Effector memory CD8-positive, alpha-beta T cell (primary cell): Measurements from ENCODE around the gene TFF2.

Experiments
- ATAC-seq: fragments of 150-1000 bp; cut with Tn5 transposase; replicated peaks from 2 replicates; pipeline ENCODE4 v1.10.0; 2021; ENCODE audit warnings: mild to moderate bottlenecking, moderate library complexity
- DNase-seq, 3 experiments: peaks; one replicate each; pipeline ENCODE4 v3.0.0; 2021
- H3K27ac Mint-ChIP-seq, 2 donors: one replicate each; pipeline ENCODE4 v1.8.0; 2022; ENCODE audit warnings: mild to moderate bottlenecking in 2 of 2, mixed read lengths in 2 of 2, moderate library complexity in 2 of 2
- H3K27me3 Mint-ChIP-seq, 2 donors: one replicate each; pipeline ENCODE4 v1.8.0; 2022; ENCODE audit warnings: mixed read lengths in 2 of 2
- H3K36me3 Mint-ChIP-seq: one replicate; pipeline ENCODE4 v1.8.0; 2022; ENCODE audit warnings: mild to moderate bottlenecking, moderate library complexity, mixed read lengths; ENCODE audit not compliant: insufficient read depth
- H3K4me1 Mint-ChIP-seq, 2 donors: one replicate each; pipeline ENCODE4 v1.8.0; 2022; ENCODE audit warnings: low read depth in 2 of 2, mixed read lengths in 2 of 2
- H3K4me3 Mint-ChIP-seq, 2 donors: one replicate each; pipeline ENCODE4 v1.8.0; 2022; ENCODE audit warnings: mild to moderate bottlenecking in 2 of 2, mixed read lengths in 2 of 2, moderate library complexity in 2 of 2
- H3K9me3 Mint-ChIP-seq, 2 donors: one replicate each; pipeline ENCODE4 v1.8.0; 2022; ENCODE audit warnings: mixed read lengths in 2 of 2
- total RNA-seq, 9 experiments: gene quantifications; one replicate each; lab custom pipeline; 2026; lab: John Stamatoyannopoulos, UW

Gene TFF2
- total RNA-seq: 0 reads per million in 9 experiments

GRCh38 chr21:42350927-42351426 lies at the start of gene TFF2:
Gene TFF2, minus strand, starts transcription at chr21:42350994. Its CDS starts 37 bp downstream, at chr21:42350957.
- peak within 1 kb of the TSS in 1 of 2 donors; percentile 39 for H3K27ac Mint-ChIP-seq
- peaks cover 2% of the 10 kb centered on the region for H3K36me3 Mint-ChIP-seq
- DNase-seq (no peak), ATAC-seq (no peak)
- H3K4me1 Mint-ChIP-seq: no peaks in the 10 kb centered on the region
- no peak within 1 kb of the TSS for H3K4me3 Mint-ChIP-seq
- peaks cover 5 to 24% of the 10 kb centered on the region in 2 donors for H3K27me3 Mint-ChIP-seq
- peaks cover 0 to 4% of the 10 kb centered on the region in 2 donors for H3K9me3 Mint-ChIP-seq

- H3K4me3 Mint-ChIP-seq: no peak overlapping the region
- H3K27ac Mint-ChIP-seq: no peak overlapping the region
- DNase-seq (no peak), ATAC-seq (no peak)
- peaks cover 0 to 6% of the 10 kb centered on the region in 2 donors for H3K9me3 Mint-ChIP-seq
- no peaks in the 10 kb centered on the region for H3K27me3 Mint-ChIP-seq
- H3K36me3 Mint-ChIP-seq: peaks cover 17% of the 10 kb centered on the region
- peaks cover 32 to 43% of the 10 kb centered on the region in 2 donors for H3K4me1 Mint-ChIP-seq
Measured at GRCh38 chr21:42400525-42400924, 49.7 kb upstream of the TFF2 start.

DNA sequence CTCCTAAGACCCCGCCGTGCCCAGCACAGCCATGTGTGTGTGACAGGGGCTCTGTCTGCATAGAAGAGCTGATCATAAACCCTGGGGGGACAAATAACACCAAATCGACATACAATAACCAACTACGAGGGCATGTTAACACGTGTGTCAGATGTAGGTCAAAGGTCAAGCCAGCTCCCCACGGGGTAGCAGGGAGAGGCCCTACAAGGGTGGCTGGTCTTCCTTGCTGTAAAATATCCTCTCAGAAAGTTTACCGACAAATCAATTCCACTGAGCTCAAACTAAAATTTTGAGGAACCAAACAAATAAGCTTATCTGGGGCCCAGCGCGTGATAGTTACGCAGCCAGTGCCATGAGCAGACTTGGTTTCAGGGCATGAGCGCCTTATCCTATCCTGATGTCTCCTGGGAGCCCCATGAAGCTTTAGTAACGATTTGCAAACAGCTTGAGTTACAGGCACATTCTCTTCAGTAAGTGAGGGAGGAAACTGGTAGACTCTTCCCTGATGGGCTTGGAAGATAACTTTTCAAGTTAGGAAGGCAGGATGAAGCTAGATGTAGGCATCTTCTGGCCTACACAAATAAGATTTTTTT lies 47.7 kb upstream of the TFF2 start:
- peaks cover 4% of the 10 kb centered on the region for H3K36me3 Mint-ChIP-seq
- ATAC-seq (no peak), DNase-seq (no peak)
- peaks cover 0 to 6% of the 10 kb centered on the region in 2 donors for H3K9me3 Mint-ChIP-seq
- peak overlapping the region in 1 of 2 donors; percentile 18 for H3K27ac Mint-ChIP-seq
- H3K4me3 Mint-ChIP-seq: no peak overlapping the region
- H3K4me1 Mint-ChIP-seq: peaks cover 25 to 29% of the 10 kb centered on the region in 2 donors
- no peaks in the 10 kb centered on the region for H3K27me3 Mint-ChIP-seq

GRCh38 chr21:42397746-42398394 lies 47.1 kb upstream of the TFF2 start:
- Mint-ChIP-seq H3K27ac (peak overlapping the region in 1 of 2 donors; percentile 18), H3K27me3 (no peaks in the 10 kb centered on the region), H3K9me3 (peaks cover 0 to 6% of the 10 kb centered on the region in 2 donors), H3K36me3 (peaks cover 3% of the 10 kb centered on the region), H3K4me3 (no peak overlapping the region), H3K4me1 (peaks cover 25 to 27% of the 10 kb centered on the region in 2 donors)
- ATAC-seq (peak; percentile 14), DNase-seq (no peak)

DNA sequence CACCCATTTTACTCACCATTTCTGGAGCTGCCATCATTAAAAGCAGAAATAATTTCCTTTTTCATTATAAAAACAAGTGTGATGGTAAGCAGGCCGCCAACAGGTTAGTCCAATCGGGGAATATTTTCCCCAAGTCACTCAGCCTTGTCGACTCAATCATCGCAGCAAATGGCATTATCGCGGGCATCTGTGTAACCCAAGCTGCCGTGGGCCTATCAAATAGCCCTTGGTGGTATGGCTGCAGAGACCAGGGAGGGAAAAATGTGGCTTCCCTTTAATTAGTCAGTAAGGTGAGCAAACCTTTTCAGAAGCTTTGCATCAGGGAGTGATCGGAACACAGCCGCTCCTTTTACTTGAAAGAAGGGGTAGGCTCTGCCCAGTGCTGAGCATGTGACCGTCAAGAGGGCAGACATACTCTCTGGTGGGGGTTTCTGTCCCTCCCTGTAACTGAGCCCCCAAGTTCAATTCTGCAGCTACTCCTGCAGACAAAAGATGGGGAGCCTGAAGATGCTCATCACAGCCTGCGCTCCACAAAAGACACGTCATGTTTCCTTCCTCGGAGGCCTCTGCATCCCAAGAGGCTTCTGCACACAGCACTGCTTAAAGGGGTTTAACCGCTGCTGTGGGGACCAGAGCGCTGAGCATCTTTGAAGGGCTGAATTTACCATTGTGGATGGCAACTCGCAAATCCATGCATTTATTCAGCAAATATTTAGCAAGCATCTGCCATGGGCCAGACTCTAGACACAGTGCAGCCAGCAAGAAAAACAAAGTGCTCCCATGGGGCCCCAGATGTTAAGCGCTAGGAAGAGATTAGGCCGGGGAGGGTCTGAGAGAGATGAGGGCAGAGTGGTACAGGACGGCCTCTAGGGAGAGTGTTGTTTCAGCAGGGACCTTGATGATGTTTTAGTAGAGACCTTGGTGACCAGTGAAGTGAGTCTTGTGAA lies 46.3 kb upstream of the TFF2 start:
- ATAC-seq: no peak
- Mint-ChIP-seq H3K9me3 (peaks cover 0 to 6% of the 10 kb centered on the region in 2 donors), H3K4me3 (no peak overlapping the region), H3K4me1 (peaks cover 20 to 23% of the 10 kb centered on the region in 2 donors), H3K27ac (peak overlapping the region in 1 of 2 donors; percentile 18), H3K27me3 (no peaks in the 10 kb centered on the region), H3K36me3 (peaks cover 3% of the 10 kb centered on the region)
- no peak for DNase-seq

- Mint-ChIP-seq H3K27me3 (no peaks in the 10 kb centered on the region), H3K27ac (peak within 1 kb of the TSS; percentile 46 to 55), H3K4me3 (peak within 1 kb of the TSS in 1 of 2 donors; percentile 48), H3K36me3 (peaks cover 3% of the 10 kb centered on the region), H3K4me1 (peaks cover 13 to 17% of the 10 kb centered on the region in 2 donors), H3K9me3 (no peaks in the 10 kb centered on the region)
- ATAC-seq (no peak), DNase-seq (no peak)
Measured at GRCh38 chr21:42395905-42396651, 45.3 kb upstream of the TFF2 start, which contains the start of gene TMPRSS3. Gene TMPRSS3, minus strand, starts transcription at chr21:42396052. Its CDS starts 635 bp downstream, at chr21:42395417.

DNA sequence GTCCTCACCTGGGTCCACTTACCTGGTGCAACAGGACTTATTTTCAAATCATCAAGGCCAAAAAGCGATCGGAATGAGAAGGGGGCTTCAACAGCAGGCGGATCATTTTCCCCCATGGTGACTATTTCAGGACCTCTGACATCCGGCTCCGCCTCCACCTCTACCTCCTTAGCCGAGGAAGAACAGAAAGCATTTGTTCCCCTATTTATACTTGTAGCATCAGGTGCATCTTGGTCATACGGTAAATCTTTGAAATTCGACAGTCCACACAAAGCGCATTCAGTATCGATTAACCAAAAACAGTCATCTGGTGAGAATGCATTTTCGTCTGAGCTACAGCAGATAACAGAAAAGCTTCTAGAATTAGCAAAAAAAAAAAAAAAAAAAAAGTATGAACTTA lies 44.5 kb upstream of the TFF2 start:
- no peaks in the 10 kb centered on the region for H3K9me3 Mint-ChIP-seq
- peaks cover 3% of the 10 kb centered on the region for H3K36me3 Mint-ChIP-seq
- no peak for ATAC-seq
- H3K4me1 Mint-ChIP-seq: peaks cover 15 to 17% of the 10 kb centered on the region in 2 donors
- DNase-seq: no peak
- H3K4me3 Mint-ChIP-seq: no peak overlapping the region
- H3K27me3 Mint-ChIP-seq: no peaks in the 10 kb centered on the region
- peak overlapping the region; percentile 46 to 55 for H3K27ac Mint-ChIP-seq

DNA sequence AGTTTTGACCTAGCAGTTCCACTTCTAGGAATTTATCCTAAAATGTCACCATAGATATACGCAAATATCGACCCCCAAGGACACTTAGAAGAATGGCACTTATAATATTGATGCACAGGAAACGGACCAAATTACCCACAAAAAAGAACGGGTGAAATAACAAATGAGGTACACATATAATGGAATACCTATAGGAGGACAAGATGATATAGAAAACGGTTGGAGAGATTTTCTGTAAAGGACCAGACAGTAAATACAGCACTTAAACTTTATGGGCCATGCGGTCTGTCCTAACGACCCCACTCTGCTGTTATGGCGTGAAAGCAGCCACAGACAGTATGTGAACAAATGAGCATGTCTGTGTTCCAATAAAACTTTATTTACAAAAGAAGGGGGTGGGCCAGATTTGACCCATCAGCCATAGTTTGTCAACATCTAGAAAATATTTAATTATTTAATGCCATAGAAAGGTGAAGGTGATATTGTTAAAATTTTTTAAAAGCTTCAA lies 42.7 kb upstream of the TFF2 start:
- no peaks in the 10 kb centered on the region for H3K27me3 Mint-ChIP-seq
- peak overlapping the region in 1 of 2 donors; percentile 42 for H3K27ac Mint-ChIP-seq
- H3K4me1 Mint-ChIP-seq: peaks cover 11 to 20% of the 10 kb centered on the region in 2 donors
- peak overlapping the region in 1 of 2 donors; percentile 43 for H3K4me3 Mint-ChIP-seq
- no peaks in the 10 kb centered on the region for H3K9me3 Mint-ChIP-seq
- no peaks in the 10 kb centered on the region for H3K36me3 Mint-ChIP-seq
- no peak for ATAC-seq
- DNase-seq: no peak

- H3K9me3 Mint-ChIP-seq: no peaks in the 10 kb centered on the region
- H3K4me3 Mint-ChIP-seq: peak overlapping the region in 1 of 2 donors; percentile 43
- ATAC-seq: no peak
- no peaks in the 10 kb centered on the region for H3K36me3 Mint-ChIP-seq
- H3K27ac Mint-ChIP-seq: peak overlapping the region in 1 of 2 donors; percentile 42
- DNase-seq: no peak
- no peaks in the 10 kb centered on the region for H3K27me3 Mint-ChIP-seq
- peaks cover 11 to 20% of the 10 kb centered on the region in 2 donors for H3K4me1 Mint-ChIP-seq
Measured at GRCh38 chr21:42392731-42393442, 42.1 kb upstream of the TFF2 start.

GRCh38 chr21:42391297-42391696 lies 40.5 kb upstream of the TFF2 start:
- ATAC-seq (no peak), DNase-seq (no peak)
- H3K27ac Mint-ChIP-seq: no peak overlapping the region
- peaks cover 11 to 28% of the 10 kb centered on the region in 2 donors for H3K4me1 Mint-ChIP-seq
- no peaks in the 10 kb centered on the region for H3K27me3 Mint-ChIP-seq
- H3K9me3 Mint-ChIP-seq: no peaks in the 10 kb centered on the region
- no peaks in the 10 kb centered on the region for H3K36me3 Mint-ChIP-seq
- no peak overlapping the region for H3K4me3 Mint-ChIP-seq

- no peaks in the 10 kb centered on the region for H3K36me3 Mint-ChIP-seq
- no peaks in the 10 kb centered on the region for H3K9me3 Mint-ChIP-seq
- ATAC-seq (no peak), DNase-seq (no peak)
- H3K4me3 Mint-ChIP-seq: no peak overlapping the region
- peaks cover 11 to 24% of the 10 kb centered on the region in 2 donors for H3K4me1 Mint-ChIP-seq
- no peaks in the 10 kb centered on the region for H3K27me3 Mint-ChIP-seq
- H3K27ac Mint-ChIP-seq: no peak overlapping the region
Measured at GRCh38 chr21:42390696-42391095, 39.9 kb upstream of the TFF2 start.

DNA sequence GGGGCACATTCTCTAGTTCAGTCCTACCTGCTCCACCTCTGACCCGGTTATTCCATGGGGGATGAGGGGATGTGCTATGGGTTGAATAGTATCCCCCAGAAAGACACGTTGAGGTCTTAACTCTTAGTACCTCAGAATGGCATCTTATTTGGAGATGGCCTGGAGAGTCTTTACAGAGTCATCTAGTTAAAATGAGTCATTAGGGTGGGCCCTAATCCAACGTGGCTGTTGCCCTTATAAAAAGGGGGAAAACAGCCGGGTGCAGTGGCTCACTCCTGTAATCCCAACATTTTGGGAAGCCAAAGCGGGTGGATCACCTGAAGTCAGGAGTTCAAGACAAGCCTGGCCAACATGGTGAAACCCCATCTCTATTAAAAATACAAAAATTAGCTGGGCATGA lies 39.4 kb upstream of the TFF2 start:
- Mint-ChIP-seq H3K4me1 (peaks cover 13 to 25% of the 10 kb centered on the region in 2 donors), H3K4me3 (no peak overlapping the region), H3K9me3 (no peaks in the 10 kb centered on the region), H3K27ac (no peak overlapping the region), H3K36me3 (no peaks in the 10 kb centered on the region), H3K27me3 (no peaks in the 10 kb centered on the region)
- DNase-seq (no peak), ATAC-seq (no peak)
